CD4-positive, alpha-beta memory T cell (primary cell): ENCODE results near the gene PIAS4. TPM values are rescaled to one million over a fixed set of nuclear protein-coding genes. Genes with fewer than 3 reads are reported as not detected.

ENCODE experiments used
- CTCF ChIA-PET: fragments of 350-600 bp; sonication (Branson Sonifier 250); formaldehyde crosslinking; loops from one replicate; lab custom pipeline; 2021; ENCODE audit warnings: inconsistent platforms; ENCODE audit not compliant: partially characterized antibody; lab: Charles Lee
- POLR2A ChIA-PET: fragments of 350-600 bp; sonication (Branson Sonifier 250); formaldehyde crosslinking; loops from one replicate; lab custom pipeline; 2021; ENCODE audit not compliant: partially characterized antibody; lab: Charles Lee
- DNase-seq, 5 donors: peaks; one replicate each; pipeline versions ENCODE4 v3.0.0 to v3.0.0-alpha.2; 2020 to 2022; ENCODE audit warnings: mixed read lengths in 1 of 5
- H3K27ac ChIP-seq: one replicate; pipeline ENCODE4 v1.7.0; 2013; ENCODE audit warnings: low read depth, low read length
- H3K27me3 ChIP-seq: 2 replicates; pipeline ENCODE4 v1.7.0; 2013; ENCODE audit warnings: mild to moderate bottlenecking, low read length, moderate library complexity; ENCODE audit not compliant: insufficient read depth
- H3K36me3 ChIP-seq: 2 replicates; pipeline ENCODE4 v1.7.0; 2013; ENCODE audit warnings: mild to moderate bottlenecking, low read length, moderate library complexity; ENCODE audit not compliant: insufficient read depth
- H3K4me1 ChIP-seq: 2 replicates; pipeline ENCODE4 v1.7.0; 2013; ENCODE audit warnings: mild to moderate bottlenecking, low read length, moderate library complexity; ENCODE audit not compliant: insufficient read depth
- H3K4me3 ChIP-seq, 2 donors: one replicate each; pipeline ENCODE4 v1.7.0; 2013; ENCODE audit warnings: low read length in 2 of 2, mild to moderate bottlenecking in 1 of 2
- H3K9me3 ChIP-seq, 2 donors: one replicate each; pipeline ENCODE4 v1.7.0; 2013; ENCODE audit warnings: low read length in 2 of 2, control low read depth in 1 of 2; ENCODE audit not compliant: control insufficient read depth in 1 of 2
- H3K27ac Mint-ChIP-seq, 7 donors: one replicate each; pipeline ENCODE4 v1.8.0; 2020 to 2021; ENCODE audit warnings: mixed read lengths in 7 of 7, mild to moderate bottlenecking in 6 of 7, inconsistent platforms in 3 of 7, moderate library complexity in 3 of 7
- H3K27me3 Mint-ChIP-seq, 2 donors: one replicate each; pipeline ENCODE4 v1.8.0; 2020 to 2021; ENCODE audit warnings: mixed read lengths in 2 of 2
- H3K36me3 Mint-ChIP-seq, 2 donors: one replicate each; pipeline ENCODE4 v1.8.0; 2020 to 2021; ENCODE audit warnings: mixed read lengths in 2 of 2, inconsistent platforms in 1 of 2, mild to moderate bottlenecking in 1 of 2
- H3K4me1 Mint-ChIP-seq, 4 donors: one replicate each; pipeline ENCODE4 v1.8.0; 2020 to 2021; ENCODE audit warnings: mixed read lengths in 4 of 4, mild to moderate bottlenecking in 1 of 4
- H3K4me3 Mint-ChIP-seq, 8 donors: one replicate each; pipeline ENCODE4 v1.8.0; 2020 to 2021; ENCODE audit warnings: mixed read lengths in 8 of 8, mild to moderate bottlenecking in 7 of 8, moderate library complexity in 6 of 8, inconsistent platforms in 3 of 8
- H3K9me3 Mint-ChIP-seq, 8 donors: one replicate each; pipeline ENCODE4 v1.8.0; 2020 to 2021; ENCODE audit warnings: mixed read lengths in 8 of 8, mild to moderate bottlenecking in 5 of 8, inconsistent platforms in 3 of 8, moderate library complexity in 1 of 8
- intact Hi-C: fragments of 100-400 bp; cut with micrococcal nuclease; formaldehyde crosslinking; loops from one replicate; pipeline ENCODE4 v1.15.1; 2023
- polyA plus RNA-seq, 2 donors: library from polyadenylated mRNA; unstranded; fragments of 300-500 nt; fragmentation: Illumina TruSeq; gene quantifications; one replicate each; pipeline ENCODE4 v1.2.3, GENCODE V29; 2021
- total RNA-seq, 2 experiments: library from RNA; stranded (reverse); gene quantifications; one replicate each; pipeline ENCODE4 v1.2.3, GENCODE V29; 2021

The PIAS4 gene
- total and polyA plus RNA-seq, 4 experiments from 2014 or later: 5.2 to 42.6 (median 22.4) TPM

GRCh38 chr19:4057931-4058692 lies 50.6 kb downstream of the PIAS4 start:
- H3K9me3 ChIP-seq: no peaks in the 10 kb centered on the region
- Mint-ChIP-seq H3K27me3 (no peaks in the 10 kb centered on the region), H3K4me3 (peak overlapping the region in 3 of 8 donors; percentile 1 to 27 (median 26)), H3K4me1 (peaks cover 15 to 54% (median 33%) of the 10 kb centered on the region in 4 donors), H3K36me3 (peaks cover 10 to 30% of the 10 kb centered on the region in 2 donors), H3K27ac (peak overlapping the region in 5 of 7 donors; percentile 54 to 84 (median 78)), H3K9me3 (peaks cover 0 to 3% (median 0%) of the 10 kb centered on the region in 8 donors)
- peaks cover 18% of the 10 kb centered on the region for H3K36me3 ChIP-seq
- no peaks in the 10 kb centered on the region for H3K27me3 ChIP-seq
- POLR2A ChIA-PET: interaction anchor here (0.9 to 1.7 kb wide), 6 partner anchors 9 to 189 kb away, joined by 3 to 7 read pairs (median 4); partner anchors contain the start of genes EEF2, YJU2 and ZBTB7A
- H3K27ac ChIP-seq: peak overlapping the region; percentile 64
- H3K4me1 ChIP-seq: peaks cover 67% of the 10 kb centered on the region
- no peak overlapping the region for H3K4me3 ChIP-seq
- no peak for DNase-seq
- CTCF ChIA-PET: no interaction called here
- intact Hi-C loops: no loop called here

DNA sequence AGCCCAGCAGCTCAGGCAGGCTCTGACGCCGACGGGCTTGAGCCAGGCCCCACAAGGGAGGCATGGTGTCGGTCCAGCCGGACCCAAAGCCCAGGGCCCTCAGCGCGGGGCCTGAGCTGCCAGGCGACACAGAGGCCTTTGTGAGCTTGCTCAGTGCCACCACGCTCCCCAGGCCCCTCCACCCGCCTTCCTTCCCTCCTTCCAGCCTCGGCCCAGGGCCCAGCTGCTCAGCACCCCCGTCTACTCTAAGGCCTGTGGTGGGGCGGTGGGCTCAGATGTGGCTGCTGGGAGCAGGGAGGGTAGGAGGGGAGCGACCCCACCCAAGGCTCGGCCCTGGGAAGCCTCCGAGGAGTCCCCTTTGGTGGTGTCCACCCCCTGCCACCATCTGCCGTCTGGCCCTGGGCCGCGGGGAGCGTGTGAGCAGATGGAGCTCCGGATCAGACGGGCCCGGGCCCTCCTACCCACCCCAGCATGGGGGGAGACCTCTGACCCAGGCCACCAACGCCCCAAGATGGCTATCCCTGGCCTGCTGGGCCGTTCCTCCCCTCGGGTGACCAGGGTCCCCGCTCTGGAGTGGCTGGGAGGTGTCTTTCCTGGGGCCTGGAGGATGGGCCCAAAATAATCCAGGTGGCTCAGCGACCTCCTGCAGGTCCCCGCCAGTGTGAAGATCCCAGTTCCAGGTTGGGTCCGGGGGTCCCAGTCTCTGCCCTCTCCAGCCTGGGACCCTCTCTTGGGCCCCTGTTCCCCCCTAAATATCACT lies 51.3 kb downstream of the PIAS4 start:
- H3K9me3 Mint-ChIP-seq: no peaks in the 10 kb centered on the region
- ChIA-PET CTCF (no interaction called here), POLR2A (interaction anchor here (0.9 to 1.7 kb wide), 4 partner anchors 9 to 74 kb away, joined by 3 to 7 read pairs (median 5); partner anchors contain the start of genes EEF2 and ZBTB7A)
- no peaks in the 10 kb centered on the region for H3K9me3 ChIP-seq
- peaks cover 3 to 24% of the 10 kb centered on the region in 2 donors for H3K36me3 Mint-ChIP-seq
- no peaks in the 10 kb centered on the region for H3K27me3 ChIP-seq
- intact Hi-C loops: no loop called here
- peak overlapping the region; percentile 64 for H3K27ac ChIP-seq
- DNase-seq: no peak
- peaks cover 67% of the 10 kb centered on the region for H3K4me1 ChIP-seq
- H3K4me1 Mint-ChIP-seq: peaks cover 11 to 54% (median 30%) of the 10 kb centered on the region in 4 donors
- peak overlapping the region in 2 of 7 donors; percentile 41 to 76 for H3K27ac Mint-ChIP-seq
- H3K27me3 Mint-ChIP-seq: no peaks in the 10 kb centered on the region
- peaks cover 10% of the 10 kb centered on the region for H3K36me3 ChIP-seq
- H3K4me3 Mint-ChIP-seq: peak overlapping the region in 2 of 8 donors; percentile 13 to 25
- no peak overlapping the region for H3K4me3 ChIP-seq

- DNase-seq: no peak
- H3K4me1 ChIP-seq: peaks cover 73% of the 10 kb centered on the region
- Mint-ChIP-seq H3K4me3 (peak overlapping the region in 3 of 8 donors; percentile 11 to 25 (median 13)), H3K4me1 (peaks cover 11 to 55% (median 31%) of the 10 kb centered on the region in 4 donors), H3K27ac (peak overlapping the region in 5 of 7 donors; percentile 41 to 86 (median 71)), H3K36me3 (peaks cover 3 to 26% of the 10 kb centered on the region in 2 donors), H3K27me3 (no peaks in the 10 kb centered on the region), H3K9me3 (no peaks in the 10 kb centered on the region)
- H3K9me3 ChIP-seq: no peaks in the 10 kb centered on the region
- ChIA-PET POLR2A (interaction anchor here (0.5 to 1.9 kb wide), 8 partner anchors 8 to 81 kb away, joined by 3 to 7 read pairs (median 4); partner anchors contain the start of genes EEF2, PIAS4 and ZBTB7A), CTCF (no interaction called here)
- H3K27me3 ChIP-seq: no peaks in the 10 kb centered on the region
- H3K36me3 ChIP-seq: peaks cover 8% of the 10 kb centered on the region
- H3K4me3 ChIP-seq: peak overlapping the region in 1 of 2 donors; percentile 23
- intact Hi-C loops: no loop called here
- H3K27ac ChIP-seq: peak overlapping the region; percentile 64
Measured at GRCh38 chr19:4059453-4059871, 51.9 kb downstream of the PIAS4 start.

DNA sequence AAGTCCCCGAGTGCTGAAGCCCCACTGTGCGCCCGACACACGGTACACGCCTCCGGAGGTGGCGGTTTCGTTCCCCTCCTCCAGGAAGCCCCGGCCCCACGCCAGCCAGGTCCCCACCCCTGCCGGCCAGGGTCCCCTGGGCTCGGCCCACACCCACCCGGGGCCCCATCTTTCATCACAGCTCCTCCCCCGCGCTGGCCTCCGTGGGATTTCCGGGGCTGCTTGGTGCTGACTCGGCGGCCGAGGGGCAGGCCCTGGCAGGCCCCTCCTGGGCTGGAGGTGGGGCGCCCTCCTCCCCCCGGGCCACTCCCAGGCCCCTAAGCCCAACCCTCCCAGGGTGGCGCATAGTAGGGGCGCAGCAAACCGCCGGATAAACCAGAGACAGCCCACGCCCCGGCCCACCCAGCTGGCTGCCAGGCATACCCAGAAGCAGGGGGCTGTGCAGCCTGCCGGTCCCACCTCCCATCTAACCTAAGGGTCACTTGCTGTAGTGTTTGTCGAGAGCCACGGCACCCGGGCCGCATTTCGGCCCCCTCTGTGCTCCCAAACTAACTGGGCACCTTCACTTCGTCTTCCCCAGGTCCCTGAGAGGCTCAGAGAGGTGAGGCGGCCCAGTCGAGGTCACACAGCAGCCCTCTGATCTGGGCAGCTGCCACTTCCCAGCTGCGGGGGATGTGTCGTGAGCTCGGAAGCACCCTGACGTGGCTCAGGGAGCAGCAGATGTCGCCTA lies 52.5 kb downstream of the PIAS4 start:
- Mint-ChIP-seq H3K27ac (peak overlapping the region; percentile 80 to 91 (median 89)), H3K4me3 (peak overlapping the region; percentile 17 to 78 (median 66)), H3K9me3 (no peaks in the 10 kb centered on the region), H3K27me3 (no peaks in the 10 kb centered on the region), H3K36me3 (peaks cover 3 to 26% of the 10 kb centered on the region in 2 donors), H3K4me1 (peaks cover 11 to 53% (median 31%) of the 10 kb centered on the region in 4 donors)
- peak overlapping the region; percentile 64 for H3K27ac ChIP-seq
- POLR2A ChIA-PET: interaction anchor here (0.5 to 1.9 kb wide), 7 partner anchors 11 to 80 kb away, joined by 3 to 5 read pairs (median 4); partner anchors contain the start of gene PIAS4
- H3K27me3 ChIP-seq: no peaks in the 10 kb centered on the region
- H3K9me3 ChIP-seq: no peaks in the 10 kb centered on the region
- intact Hi-C loops: loop anchor here (10.0 kb wide), 1 partner anchor 485 kb away; the partner anchor contains the start of gene HMG20B
- H3K4me3 ChIP-seq: peak overlapping the region in 1 of 2 donors; percentile 23
- peak; percentile 46 to 68 (median 56) for DNase-seq
- peaks cover 3% of the 10 kb centered on the region for H3K36me3 ChIP-seq
- CTCF ChIA-PET: no interaction called here
- H3K4me1 ChIP-seq: peaks cover 73% of the 10 kb centered on the region

DNA sequence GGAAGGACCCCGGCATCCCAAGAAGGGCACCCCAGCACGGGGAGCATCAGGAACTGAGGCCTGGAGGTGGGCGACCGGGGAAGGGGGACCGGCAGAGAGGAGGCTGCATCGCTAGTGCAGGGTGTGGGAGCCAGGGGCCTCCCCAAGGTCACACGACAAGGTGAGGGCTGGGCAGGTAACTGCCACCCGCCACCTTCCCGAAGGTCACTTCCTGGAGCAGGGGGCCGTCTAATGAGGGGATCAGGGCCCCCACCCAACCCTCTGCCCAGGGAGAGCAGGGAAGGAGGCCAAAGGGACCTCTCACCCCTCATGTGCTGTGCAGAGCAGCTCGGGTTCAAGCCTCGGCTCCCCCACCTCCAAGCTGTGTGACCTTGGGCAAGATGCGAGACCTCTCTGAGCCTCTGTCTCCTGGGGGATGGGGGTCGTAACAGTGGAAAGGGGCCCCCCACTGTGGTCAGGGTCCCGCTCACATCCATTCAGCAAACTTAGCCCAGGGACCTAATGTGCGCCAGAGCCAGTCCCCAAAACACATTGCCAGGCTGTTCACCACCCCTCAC lies 53.2 kb downstream of the PIAS4 start:
- CTCF ChIA-PET: no interaction called here
- H3K9me3 Mint-ChIP-seq: no peaks in the 10 kb centered on the region
- POLR2A ChIA-PET: interaction anchor here (0.9 to 4.2 kb wide), 5 partner anchors 22 to 71 kb away, joined by 3 to 25 read pairs (median 4); partner anchors contain the start of gene PIAS4

GRCh38 chr19:4061178-4061682 lies 53.7 kb downstream of the PIAS4 start:
- H3K27me3 Mint-ChIP-seq: no peaks in the 10 kb centered on the region
- Histone ChIP-seq H3K27ac (peak overlapping the region; percentile 64), H3K36me3 (no peaks in the 10 kb centered on the region), H3K27me3 (no peaks in the 10 kb centered on the region), H3K9me3 (no peaks in the 10 kb centered on the region), H3K4me1 (peaks cover 68% of the 10 kb centered on the region), H3K4me3 (peak overlapping the region in 1 of 2 donors; percentile 23)
- peak in 1 of 5 donors; percentile 63 for DNase-seq
- peak overlapping the region in 6 of 7 donors; percentile 23 to 89 (median 70) for H3K27ac Mint-ChIP-seq
- no peaks in the 10 kb centered on the region for H3K9me3 Mint-ChIP-seq
- intact Hi-C loops: loop anchor here (10.0 kb wide), 1 partner anchor 486 kb away; the partner anchor contains the start of gene HMG20B
- H3K4me1 Mint-ChIP-seq: peaks cover 10 to 45% (median 28%) of the 10 kb centered on the region in 4 donors
- POLR2A ChIA-PET: interaction anchor here (0.9 to 4.2 kb wide), 4 partner anchors 21 to 71 kb away, joined by 3 to 25 read pairs (median 4); partner anchors contain the start of gene PIAS4
- CTCF ChIA-PET: no interaction called here
- H3K36me3 Mint-ChIP-seq: peaks cover 0 to 17% of the 10 kb centered on the region in 2 donors
- H3K4me3 Mint-ChIP-seq: peak overlapping the region in 6 of 8 donors; percentile 27 to 73 (median 65)

More for the DNA sequence above, 53.2 kb downstream of the PIAS4 start:
- Mint-ChIP-seq H3K27me3 (no peaks in the 10 kb centered on the region), H3K36me3 (peaks cover 0 to 22% of the 10 kb centered on the region in 2 donors), H3K27ac (peak overlapping the region; percentile 80 to 91 (median 89)), H3K4me3 (peak overlapping the region in 7 of 8 donors; percentile 27 to 73 (median 65)), H3K4me1 (peaks cover 11 to 48% (median 31%) of the 10 kb centered on the region in 4 donors)
- H3K4me1 ChIP-seq: peaks cover 73% of the 10 kb centered on the region
- intact Hi-C loops: loop anchor here (10.0 kb wide), 1 partner anchor 486 kb away; the partner anchor contains the start of gene HMG20B
- H3K9me3 ChIP-seq: no peaks in the 10 kb centered on the region
- no peaks in the 10 kb centered on the region for H3K27me3 ChIP-seq
- peak overlapping the region; percentile 64 for H3K27ac ChIP-seq
- peak overlapping the region in 1 of 2 donors; percentile 23 for H3K4me3 ChIP-seq
- no peaks in the 10 kb centered on the region for H3K36me3 ChIP-seq
- DNase-seq: no peak
